K562 (cell line): ENCODE data around the gene DEF6. TPM values are rescaled to one million over a fixed set of nuclear protein-coding genes. Genes with fewer than 3 reads are reported as not detected.

Source experiments
- ATAC-seq: fragments of 200-7000 bp; cut with Tn5 transposase; 3 replicates; pipeline ENCODE4 v1.9.1; 2020; ENCODE audit warnings: moderate library complexity
- BruUV-seq: library from RNA; stranded (reverse); fragments of 400-500 nt; replicated peaks from 2 replicates; lab custom pipeline; 2021; lab: Mats Ljungman, UMichigan
- CTCF ChIA-PET: fragments of 300-600 bp; formaldehyde crosslinking; extraction: SDS; loops from one replicate; lab custom pipeline; 2021; ENCODE audit warnings: low intra/inter-chr PET ratio; lab: Yijun Ruan, JAX
- POLR2A ChIA-PET: fragments of 300-600, 350-650 bp; sonication (Branson Sonifier 250); formaldehyde crosslinking; extraction: SDS; loops from one replicate; lab custom pipeline; 2021; ENCODE audit warnings: antibody characterized with exemption, inconsistent platforms; lab: Yijun Ruan, JAX
- DNase-seq, 4 experiments: peaks; one replicate each; pipeline versions ENCODE4 v3.0.0 to v3.0.0-alpha.2; 2011 to 2018; ENCODE audit warnings: low spot score in 3 of 4, mixed read lengths in 3 of 4; ENCODE audit errors: extremely low read depth in 1 of 4
- FAIRE-seq: peaks from 2 replicates; lab custom pipeline; 2011; peaks lifted over from hg19 to GRCh38; lab: Jason Lieb, UNC
- H2AFZ ChIP-seq: 2 replicates; pipeline ENCODE4 v1.6.0; 2011; ENCODE audit warnings: low read depth, low read length, control low read depth, inconsistent platforms
- H3K27ac ChIP-seq: fragments of 200-600 bp; 3 replicates; pipeline ENCODE4 v1.8.0; 2011; ENCODE audit warnings: low read depth, mild to moderate bottlenecking, control low read depth, inconsistent platforms, low read length, moderate library complexity, mixed read lengths; ENCODE audit errors: extremely low read depth
- H3K27me3 ChIP-seq, 2 experiments: fragments of 300-600 bp in 1 of 2; 2 replicates in 1 of 2; 3 replicates in 1 of 2; pipeline versions ENCODE4 v1.6.0 to v1.8.0; 2011; ENCODE audit warnings: inconsistent platforms in 2 of 2, low read length in 2 of 2, mild to moderate bottlenecking in 1 of 2, mixed read lengths in 1 of 2, moderate library complexity in 1 of 2; ENCODE audit not compliant: control insufficient read depth in 2 of 2, insufficient read depth in 2 of 2
- H3K36me3 ChIP-seq: fragments of 300-600 bp; 3 replicates; pipeline ENCODE4 v1.8.0; 2011; ENCODE audit warnings: mild to moderate bottlenecking, low read length, inconsistent platforms; ENCODE audit not compliant: control insufficient read depth, insufficient read depth
- H3K4me1 ChIP-seq, 2 experiments: fragments of 200-600 bp in 1 of 2; replicated peaks in 1 of 2; 2 replicates in 1 of 2; 3 replicates in 1 of 2; pipeline versions ENCODE4 v1.5.1 to v1.8.0; 2011; ENCODE audit warnings: inconsistent platforms in 2 of 2, low read length in 2 of 2, mild to moderate bottlenecking in 1 of 2, mixed read lengths in 1 of 2, moderate library complexity in 1 of 2; ENCODE audit not compliant: control insufficient read depth in 2 of 2, insufficient read depth in 2 of 2
- H3K4me2 ChIP-seq: 2 replicates; pipeline ENCODE4 v1.6.1; 2011; ENCODE audit warnings: low read length, control low read depth, inconsistent platforms, mixed read lengths; ENCODE audit not compliant: insufficient read depth
- H3K4me3 ChIP-seq: fragments of 200-600 bp; sonication (generic), shearing (Covaris generic); 2 replicates; pipeline ENCODE4 v1.5.1; 2016; ENCODE audit warnings: control low read depth, inconsistent platforms
- H3K79me2 ChIP-seq: fragments of 200-600 bp; 3 replicates; pipeline ENCODE4 v1.8.0; 2011; ENCODE audit warnings: low read length, inconsistent platforms; ENCODE audit not compliant: control insufficient read depth, insufficient read depth
- H3K9ac ChIP-seq, 2 experiments: 2 replicates each; pipeline versions ENCODE4 v1.6.0 to v1.6.1; 2011; ENCODE audit warnings: low read depth in 2 of 2, low read length in 2 of 2, control low read depth in 1 of 2, inconsistent platforms in 1 of 2, mild to moderate bottlenecking in 1 of 2, mixed read lengths in 1 of 2; ENCODE audit not compliant: insufficient read depth in 1 of 2
- H3K9me1 ChIP-seq: one replicate; pipeline ENCODE4 v1.6.0; 2011; ENCODE audit warnings: inconsistent platforms, mild to moderate bottlenecking, low read length, moderate library complexity; ENCODE audit not compliant: control insufficient read depth, insufficient read depth
- H3K9me3 ChIP-seq: replicated peaks from 2 replicates; pipeline ENCODE4 v1.5.1; 2011; ENCODE audit warnings: low read depth, low read length, inconsistent platforms; ENCODE audit not compliant: control insufficient read depth, insufficient read depth
- H4K20me1 ChIP-seq: replicated peaks from 2 replicates; pipeline ENCODE4 v1.6.1; 2011; ENCODE audit warnings: low read length, inconsistent platforms, mixed read lengths; ENCODE audit not compliant: control insufficient read depth, insufficient read depth
- CC2D1A ChIP-seq: fragments of 450-650 bp; IDR thresholded peaks from 2 replicates; pipeline ENCODE4 v1.6.1; 2017; ENCODE audit warnings: mild to moderate bottlenecking
- CEBPG ChIP-seq, 3 experiments: fragments of 200-800 bp in 1 of 3; sonication (Bioruptor generic) in 1 of 3; sonication (generic) in 1 of 3; formaldehyde crosslinking in 1 of 3; IDR thresholded peaks in 2 of 3; conservative IDR thresholded peaks in 1 of 3; 2 replicates each; pipeline versions ENCODE4 v1.6.1 to v1.8.0; 2016 to 2022; ENCODE audit warnings: missing compliant biosample characterization in 2 of 3, missing genetic modification characterization in 2 of 3, mild to moderate bottlenecking in 1 of 3, missing genetic modification reagents in 1 of 3
- MXI1 ChIP-seq: IDR thresholded peaks from 2 replicates; pipeline ENCODE4 v1.6.1; 2011; ENCODE audit warnings: low read depth, mild to moderate bottlenecking, improper control_type of control experiment, low read length
- PTTG1 ChIP-seq: fragments of 450-650 bp; IDR thresholded peaks from 2 replicates; pipeline ENCODE4 v1.6.1; 2016; ENCODE audit warnings: low read depth, mild to moderate bottlenecking, missing genetic modification characterization, missing compliant biosample characterization
- RB1 ChIP-seq: fragments of 450-650 bp; IDR thresholded peaks from 2 replicates; pipeline ENCODE4 v1.6.1; 2017; ENCODE audit warnings: low read depth, mild to moderate bottlenecking
- RBBP5 ChIP-seq: fragments of 200-600 bp; sonication (generic); IDR thresholded peaks from 2 replicates; pipeline ENCODE4 v1.6.1; 2012; ENCODE audit warnings: borderline replicate concordance, mild to moderate bottlenecking, low read length, control low read depth, inconsistent platforms; ENCODE audit not compliant: insufficient read depth, poor library complexity, severe bottlenecking
- TBL1XR1 ChIP-seq, 2 experiments: IDR thresholded peaks; 2 replicates each; pipeline ENCODE4 v1.6.1; 2012; ENCODE audit warnings: improper control_type of control experiment in 2 of 2, low read length in 2 of 2, mild to moderate bottlenecking in 1 of 2
- ZNF282 ChIP-seq: sonication (generic); formaldehyde crosslinking; IDR thresholded peaks from 2 replicates; pipeline ENCODE4 v1.8.1; 2023; ENCODE audit warnings: missing genetic modification reagents
- WGBS: fragments of 100-300 bp; shearing (Covaris generic); methylation state at CpG from one replicate; pipeline ENCODE4 v1.1.6; 2016; ENCODE audit warnings: low coverage, mixed read lengths; ENCODE audit not compliant: insufficient coverage; ENCODE audit errors: missing lambda C conversion rate; 5-methylcytosine and 5-hydroxymethylcytosine counted together
- in situ Hi-C: fragments of 300-500 bp; cut with MboI; formaldehyde crosslinking; loops from 4 replicates; pipeline ENCODE4 v1.15.0; 2018; ENCODE audit warnings: inconsistent platforms, mixed read lengths
- intact Hi-C: fragments of 100-400 bp; cut with micrococcal nuclease; formaldehyde crosslinking; loops from 2 replicates; pipeline ENCODE4 v1.14.2; 2022
- polyA plus RNA-seq, 8 experiments: library from polyadenylated mRNA; depleted of rRNA in 4 of 8; stranded (reverse) in 5 of 8; unstranded in 3 of 8; fragments of >200 nt; fragmentation: Nextera tagmentation in 2 of 8; fragmentation: Illumina TruSeq in 1 of 8; extraction: Ambion mirVana in 2 of 8; extraction: Trizol in 1 of 8; gene quantifications; 2 replicates each; pipeline versions ENCODE4 v1.2.1 to v1.2.3, GENCODE V29; 2011 to 2014; ENCODE audit warnings: inconsistent platforms in 1 of 8, missing spikeins in 1 of 8
- total RNA-seq, 7 experiments: library from RNA; depleted of rRNA in 6 of 7; stranded (reverse); fragments of >200 nt in 6 of 7; fragmentation: Illumina TruSeq in 2 of 7; extraction: Trizol in 2 of 7; gene quantifications; 2 replicates each; pipeline versions ENCODE4 v1.2.1 to v1.2.3, GENCODE V29; 2011 to 2021; ENCODE audit warnings: low replicate concordance in 1 of 7
- TF ChIP-seq, protein P1 (sequence below): fragments of 250-450 bp; sonication (Bioruptor Pico); IDR thresholded peaks from 2 replicates; pipeline ENCODE4 v1.8.0; 2021; ENCODE audit warnings: borderline replicate concordance, mild to moderate bottlenecking, moderate library complexity; ENCODE audit not compliant: poor library complexity, severe bottlenecking

DEF6 gene
- total and polyA plus RNA-seq, 9 of the 15 experiments (the other 6 are each of a cell fraction or from before 2014, with no cell fraction given) = 1.3 to 44.6 (median 22.7) TPM

DNA sequence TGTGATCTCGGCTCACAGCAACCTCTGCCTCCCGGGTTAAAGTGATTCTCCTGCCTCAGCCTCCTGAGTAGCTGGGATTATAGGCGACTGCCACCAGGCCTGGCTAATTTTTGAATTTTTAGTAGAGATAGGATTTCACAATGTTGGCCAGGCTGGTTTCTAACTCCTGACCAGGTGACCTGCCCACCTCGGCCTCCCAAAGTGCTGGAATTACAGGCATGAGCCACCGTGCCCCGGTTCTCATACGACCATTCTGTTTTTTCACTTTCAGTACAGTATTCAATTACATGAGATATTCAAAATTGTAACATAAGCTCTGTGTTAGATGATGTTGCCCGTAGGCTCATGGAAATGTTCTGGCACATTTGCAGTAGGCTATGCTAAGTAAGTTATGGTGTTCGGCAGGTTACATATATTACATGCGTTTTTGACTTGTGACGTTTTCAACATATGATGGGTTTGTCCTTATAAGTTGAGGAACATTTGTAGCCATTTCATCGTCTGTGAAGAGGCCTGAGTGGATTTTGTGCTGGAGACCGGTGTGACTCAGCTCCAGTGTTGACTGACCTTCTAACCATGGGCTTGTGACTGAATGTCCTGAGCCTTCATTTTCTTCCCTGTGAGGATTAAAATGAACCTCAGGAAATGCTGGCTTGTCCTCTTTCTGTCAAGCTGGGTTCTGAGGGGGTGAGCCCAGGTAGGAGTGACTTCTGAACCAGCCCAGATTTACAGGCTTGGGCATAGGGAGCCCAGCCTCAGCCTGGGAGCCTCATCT, 56.9 kb downstream of the DEF6 start:
- Histone ChIP-seq H3K4me3 (no peak overlapping the region), H3K9me3 (no peaks in the 10 kb centered on the region), H3K9ac (no peak overlapping the region), H3K4me2 (no peak overlapping the region), H2AFZ (no peak overlapping the region), H3K4me1 (no peaks in the 10 kb centered on the region; a peak in 1 of 5 replicates), H3K27me3 (no peaks in the 10 kb centered on the region), H3K36me3 (peaks cover 22% of the 10 kb centered on the region; the same call in 2 of the 3 replicates), H3K27ac (no peak overlapping the region), H3K9me1 (no peaks in the 10 kb centered on the region), H3K79me2 (no peaks in the 10 kb centered on the region), H4K20me1 (no peaks in the 10 kb centered on the region)
- DNase-seq (no peak), FAIRE-seq (no peak), ATAC-seq (no peak)
- POLR2A ChIA-PET = interaction anchor here (0.7 to 4.4 kb wide), 6 partner anchors 8 to 787 kb away, joined by 3 to 29 read pairs (median 4); partner anchors contain the start of gene PPARD
- in situ Hi-C loops (no loop called here), intact Hi-C loops (no loop called here)
- BruUV-seq = no TSS peak
- CTCF ChIA-PET = no interaction called here
- 82% methylated on average over 13 of the region's 13 CpGs for WGBS
- TF ChIP-seq CC2D1A (no peak), MXI1 (no peak), CEBPG (CRISPR knock-in tag; IDR thresholded peaks at IDR 0.05) (no peak), CEBPG (tag; conservative IDR thresholded peaks at IDR 0.05 in 1 of 2, IDR thresholded peaks at IDR 0.05 in 1 of 2) (no peak), RBBP5 (no peak), PTTG1 (no peak), RB1 (no peak), TBL1XR1 (IDR thresholded peaks at IDR 0.05; ENCODE audit: low read length in 2 of 2) (no peak), ZNF282 (CRISPR knock-in tag) (no peak)
- TF ChIP-seq, protein P1, sequence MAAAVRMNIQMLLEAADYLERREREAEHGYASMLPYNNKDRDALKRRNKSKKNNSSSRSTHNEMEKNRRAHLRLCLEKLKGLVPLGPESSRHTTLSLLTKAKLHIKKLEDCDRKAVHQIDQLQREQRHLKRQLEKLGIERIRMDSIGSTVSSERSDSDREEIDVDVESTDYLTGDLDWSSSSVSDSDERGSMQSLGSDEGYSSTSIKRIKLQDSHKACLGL (CRISPR knock-in tag) = no peak
